ENCODE results near the gene EXOC3L1.
A peak's percentile ranks its signal among the peaks of the same experiment; 100 is the strongest.

Gene EXOC3L1

DNA sequence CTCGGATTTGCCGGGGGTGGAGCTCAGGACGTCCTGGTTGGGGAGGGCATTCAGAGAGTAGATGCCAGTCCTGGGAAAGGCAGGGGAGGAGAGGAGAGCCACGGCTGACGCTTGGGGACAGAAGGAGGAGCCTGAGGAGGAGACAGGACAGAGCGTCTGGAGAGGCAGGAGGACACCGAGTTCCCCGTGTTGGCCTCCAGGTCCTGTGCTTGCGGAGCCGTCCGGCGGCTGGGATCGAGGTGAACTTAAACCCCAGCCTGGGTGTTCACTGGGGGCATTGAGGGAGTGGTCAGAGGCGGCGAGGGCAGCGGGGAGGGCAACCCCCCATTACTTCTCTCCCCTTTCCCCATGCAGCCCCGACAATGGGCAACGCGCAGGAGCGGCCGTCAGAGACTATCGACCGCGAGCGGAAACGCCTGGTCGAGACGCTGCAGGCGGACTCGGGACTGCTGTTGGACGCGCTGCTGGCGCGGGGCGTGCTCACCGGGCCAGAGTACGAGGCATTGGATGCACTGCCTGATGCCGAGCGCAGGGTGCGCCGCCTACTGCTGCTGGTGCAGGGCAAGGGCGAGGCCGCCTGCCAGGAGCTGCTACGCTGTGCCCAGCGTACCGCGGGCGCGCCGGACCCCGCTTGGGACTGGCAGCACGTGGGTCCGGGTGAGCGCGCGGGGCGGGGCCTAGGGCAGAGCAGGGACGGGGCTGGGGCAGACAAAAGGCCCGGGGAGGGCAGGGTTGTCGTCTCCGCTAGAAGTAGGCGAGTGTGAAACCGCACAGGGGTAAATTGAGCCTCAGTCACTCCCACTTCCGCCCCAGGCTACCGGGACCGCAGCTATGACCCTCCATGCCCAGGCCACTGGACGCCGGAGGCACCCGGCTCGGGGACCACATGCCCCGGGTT is 15.9 kb downstream of the EXOC3L1 start:
- peaks cover 38% of the 10 kb centered on the region for H3K4me1 ChIP-seq
- H3K27me3 ChIP-seq (ENCODE audit: low read depth), result no peaks in the 10 kb centered on the region
- in situ Hi-C loops (cut with MboI; ENCODE audit: low sequenced_read_pairs), result no loop called here
- no peaks in the 10 kb centered on the region for H3K9me3 ChIP-seq
- DNase-seq (ENCODE audit: low spot score in 2 of 2), result peak; percentile 64 to 84
- H3K36me3 ChIP-seq (replicated peaks), result peaks cover 5% of the 10 kb centered on the region
- peak overlapping the region; percentile 34 for H3K4me3 ChIP-seq

DNA sequence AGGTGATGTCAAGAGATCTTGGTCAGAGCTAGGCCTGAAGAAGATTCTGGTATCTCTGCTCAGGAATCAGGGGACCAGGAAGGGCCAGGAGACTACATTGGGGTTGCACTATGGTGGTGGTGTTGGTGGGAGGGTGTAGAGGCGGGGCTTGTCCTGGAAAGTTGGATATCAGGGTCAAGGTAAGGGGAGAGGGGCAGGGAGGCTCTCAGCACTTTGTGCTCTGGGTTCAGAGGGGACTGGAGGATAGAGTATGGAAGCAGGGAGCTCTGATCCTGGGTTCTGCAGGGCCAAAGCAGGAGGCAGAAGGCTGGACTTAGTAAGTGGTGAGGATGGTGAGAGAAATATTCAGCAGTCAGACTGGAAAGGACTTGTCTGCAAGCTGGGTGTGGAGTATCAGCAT is 16.6 kb downstream of the EXOC3L1 start:
- Histone ChIP-seq H3K27me3 (ENCODE audit: low read depth) (no peaks in the 10 kb centered on the region), H3K36me3 (replicated peaks) (peaks cover 5% of the 10 kb centered on the region), H3K9me3 (no peaks in the 10 kb centered on the region), H3K4me3 (peak overlapping the region; percentile 34), H3K4me1 (peaks cover 38% of the 10 kb centered on the region)
- in situ Hi-C loops (cut with MboI; ENCODE audit: low sequenced_read_pairs), result no loop called here
- no peak for DNase-seq (ENCODE audit: low spot score in 2 of 2)

DNA sequence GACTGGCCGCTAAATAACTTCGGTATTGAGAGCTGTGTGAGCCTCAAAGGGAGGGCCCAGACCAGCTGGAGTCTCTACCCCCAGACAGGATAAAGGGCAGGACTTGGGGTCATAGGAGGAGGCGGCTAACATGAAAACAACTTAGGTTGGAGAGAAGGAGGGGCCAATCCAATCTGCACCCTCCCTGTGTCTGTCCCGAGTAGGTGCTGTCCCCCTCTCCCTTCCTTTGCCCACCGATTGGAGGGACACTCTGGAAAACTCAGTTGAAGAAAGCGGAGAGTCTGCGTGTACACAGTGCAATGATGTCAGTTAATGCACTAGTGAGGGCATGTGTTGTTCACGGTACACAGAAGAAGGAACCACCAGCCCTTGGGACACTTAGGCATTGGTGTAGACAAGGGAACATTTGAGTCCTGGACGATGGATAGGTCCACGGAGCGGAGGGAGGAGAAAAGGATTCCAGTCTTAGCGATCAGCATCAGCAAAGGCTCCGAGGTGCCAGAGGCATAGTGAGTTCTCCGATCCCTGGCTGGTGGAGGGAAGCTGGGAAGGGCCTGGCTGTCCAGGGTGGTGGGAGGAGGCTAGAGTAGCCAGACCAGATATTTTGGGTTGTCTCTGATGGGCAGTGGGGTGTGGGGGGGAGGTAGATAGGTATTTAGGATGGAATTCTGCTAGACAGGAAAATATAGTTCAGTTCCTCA is 18.8 kb downstream of the EXOC3L1 start:
- Histone ChIP-seq H3K27me3 (ENCODE audit: low read depth) (no peaks in the 10 kb centered on the region), H3K4me3 (peak overlapping the region; percentile 41), H3K36me3 (replicated peaks) (peaks cover 5% of the 10 kb centered on the region), H3K4me1 (peaks cover 38% of the 10 kb centered on the region), H3K9me3 (no peaks in the 10 kb centered on the region)
- in situ Hi-C loops (cut with MboI; ENCODE audit: low sequenced_read_pairs), result no loop called here
- peak in 1 of 2 experiments; percentile 34 for DNase-seq (ENCODE audit: low spot score in 2 of 2)

DNA sequence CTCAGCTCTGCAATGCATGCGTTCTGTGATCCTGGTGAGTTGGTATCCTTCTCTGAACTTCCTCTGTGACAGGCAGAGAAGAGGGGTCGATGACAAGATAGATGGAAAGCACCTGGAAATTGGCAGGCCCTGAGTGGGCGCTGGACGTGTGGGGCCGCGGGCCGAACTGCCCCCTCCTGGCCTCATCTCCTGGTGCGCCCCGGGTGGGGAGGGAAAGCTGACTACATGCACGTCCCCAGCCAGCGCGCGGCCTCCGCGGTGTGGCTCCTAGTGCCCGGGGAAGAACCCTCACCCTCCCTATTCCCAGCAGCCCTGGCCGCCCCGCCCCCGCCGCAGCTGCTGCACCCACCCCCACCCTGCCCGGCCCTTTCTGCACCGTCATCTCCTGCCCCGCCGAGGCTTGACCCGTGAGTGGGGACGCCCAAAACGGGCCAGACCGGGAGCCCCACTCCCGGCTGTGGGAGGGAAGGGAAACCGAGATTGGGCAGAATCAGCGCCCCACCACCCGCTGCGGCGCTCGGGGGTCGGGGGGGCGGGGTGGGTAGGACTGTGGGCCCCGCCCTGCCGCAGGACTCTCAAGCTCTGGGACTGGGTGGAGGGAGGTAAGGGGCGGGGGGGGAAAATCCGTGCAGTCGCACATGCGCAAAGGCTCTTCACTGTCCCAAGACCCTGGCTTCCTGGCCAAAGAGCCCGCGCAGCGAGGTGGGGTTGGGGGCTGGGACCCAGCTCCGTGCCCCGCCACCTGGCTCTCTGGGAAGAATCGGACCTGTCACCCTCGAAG is 19.6 kb downstream of the EXOC3L1 start, which contains the start of gene NOL3:
Gene NOL3 (plus strand): TSS at position 371 of the 781 bp plus-strand sequence.
- Histone ChIP-seq H3K9me3 (no peaks in the 10 kb centered on the region), H3K4me3 (peak within 1 kb of the TSS; percentile 41), H3K27me3 (ENCODE audit: low read depth) (no peaks in the 10 kb centered on the region), H3K4me1 (peaks cover 37% of the 10 kb centered on the region), H3K36me3 (replicated peaks) (peaks cover 5% of the 10 kb centered on the region)
- in situ Hi-C loops (cut with MboI; ENCODE audit: low sequenced_read_pairs), result no loop called here
- DNase-seq (ENCODE audit: low spot score in 2 of 2), result peak; percentile 92 to 93

DNA sequence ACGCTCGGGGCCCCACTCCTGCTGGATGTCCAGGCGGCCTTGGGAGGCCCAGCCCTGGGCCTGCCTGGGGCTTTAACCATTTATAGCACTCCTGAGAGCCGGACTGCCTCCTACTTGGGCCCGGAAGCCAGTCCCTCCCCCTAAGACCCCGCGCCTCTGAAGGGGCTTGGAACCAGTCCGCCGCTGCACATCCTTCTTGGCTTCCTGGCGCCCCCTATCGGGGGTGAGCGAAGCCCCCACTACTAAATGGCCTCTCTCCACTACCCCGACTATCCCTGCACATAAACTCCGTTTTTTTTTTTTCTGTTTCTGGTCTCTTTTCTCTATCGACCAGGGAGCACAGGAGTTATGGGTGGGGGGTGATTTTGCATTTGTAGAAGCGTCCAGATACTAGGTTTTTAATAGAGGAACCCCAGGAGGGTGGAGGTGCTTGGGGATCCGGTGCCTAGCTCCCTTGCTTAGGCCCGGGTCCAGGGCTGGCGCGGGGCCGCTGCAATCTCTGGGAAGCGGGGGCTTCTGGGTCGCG is 20.2 kb downstream of the EXOC3L1 start:
- no peaks in the 10 kb centered on the region for H3K27me3 ChIP-seq (ENCODE audit: low read depth)
- no peaks in the 10 kb centered on the region; the same call in 1 of the 2 replicates for H3K36me3 ChIP-seq (replicated peaks)
- peak overlapping the region; percentile 41 for H3K4me3 ChIP-seq
- peaks cover 31% of the 10 kb centered on the region for H3K4me1 ChIP-seq
- no peaks in the 10 kb centered on the region for H3K9me3 ChIP-seq
- in situ Hi-C loops (cut with MboI; ENCODE audit: low sequenced_read_pairs), result no loop called here
- peak; percentile 28 to 88 for DNase-seq (ENCODE audit: low spot score in 2 of 2)

DNA sequence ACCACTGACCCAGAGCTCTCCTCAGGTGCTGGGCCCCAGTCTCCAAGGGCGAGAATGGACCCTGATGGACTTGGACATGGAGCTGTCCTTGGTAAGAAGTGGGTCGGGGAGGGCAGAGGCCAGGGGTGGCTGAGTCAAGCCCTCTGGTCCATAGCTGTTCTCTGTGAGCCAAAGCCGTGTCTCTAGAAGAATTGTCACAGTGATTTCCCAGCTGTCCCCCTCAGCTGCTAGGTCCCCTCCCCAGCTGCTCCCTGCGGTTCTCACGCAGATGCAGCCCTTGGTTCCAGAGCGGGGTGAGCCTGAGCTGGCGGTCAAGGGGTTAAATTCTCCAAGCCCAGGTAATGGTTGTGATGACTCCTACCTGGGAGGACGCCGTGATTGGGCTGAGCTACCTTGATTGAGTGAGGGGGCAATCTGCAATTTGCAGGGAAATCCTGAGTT is 20.9 kb downstream of the EXOC3L1 start:
- H3K9me3 ChIP-seq, result no peaks in the 10 kb centered on the region
- DNase-seq (ENCODE audit: low spot score in 2 of 2), result no peak
- in situ Hi-C loops (cut with MboI; ENCODE audit: low sequenced_read_pairs), result no loop called here
- peaks cover 24% of the 10 kb centered on the region for H3K4me1 ChIP-seq
- no peak overlapping the region; the same call in 1 of the 2 replicates for H3K4me3 ChIP-seq
- no peaks in the 10 kb centered on the region for H3K36me3 ChIP-seq (replicated peaks)
- H3K27me3 ChIP-seq (ENCODE audit: low read depth), result no peaks in the 10 kb centered on the region

DNA sequence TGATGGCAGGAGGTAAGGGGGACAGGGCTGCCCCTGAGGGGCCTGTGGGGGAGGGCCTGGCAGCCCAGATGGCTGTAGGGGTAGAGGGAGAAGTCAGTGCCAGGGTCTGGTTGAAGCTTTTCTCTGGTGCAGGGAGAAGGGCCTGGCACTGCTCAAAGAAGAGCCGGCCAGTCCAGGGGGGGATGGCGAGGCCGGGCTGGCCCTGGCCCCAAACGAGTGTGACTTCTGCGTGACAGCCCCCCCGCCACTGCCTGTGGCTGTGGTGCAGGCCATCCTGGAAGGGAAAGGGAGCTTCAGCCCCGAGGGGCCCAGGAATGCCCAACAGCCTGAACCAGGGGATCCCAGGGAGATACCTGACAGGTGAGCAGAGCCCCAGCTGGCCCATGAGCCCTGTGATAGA is 22.3 kb downstream of the EXOC3L1 start:
- Histone ChIP-seq H3K36me3 (replicated peaks) (no peaks in the 10 kb centered on the region), H3K4me3 (no peak overlapping the region), H3K4me1 (peaks cover 18% of the 10 kb centered on the region), H3K27me3 (ENCODE audit: low read depth) (no peaks in the 10 kb centered on the region), H3K9me3 (no peaks in the 10 kb centered on the region)
- DNase-seq (ENCODE audit: low spot score in 2 of 2), result no peak
- in situ Hi-C loops (cut with MboI; ENCODE audit: low sequenced_read_pairs), result no loop called here

DNA sequence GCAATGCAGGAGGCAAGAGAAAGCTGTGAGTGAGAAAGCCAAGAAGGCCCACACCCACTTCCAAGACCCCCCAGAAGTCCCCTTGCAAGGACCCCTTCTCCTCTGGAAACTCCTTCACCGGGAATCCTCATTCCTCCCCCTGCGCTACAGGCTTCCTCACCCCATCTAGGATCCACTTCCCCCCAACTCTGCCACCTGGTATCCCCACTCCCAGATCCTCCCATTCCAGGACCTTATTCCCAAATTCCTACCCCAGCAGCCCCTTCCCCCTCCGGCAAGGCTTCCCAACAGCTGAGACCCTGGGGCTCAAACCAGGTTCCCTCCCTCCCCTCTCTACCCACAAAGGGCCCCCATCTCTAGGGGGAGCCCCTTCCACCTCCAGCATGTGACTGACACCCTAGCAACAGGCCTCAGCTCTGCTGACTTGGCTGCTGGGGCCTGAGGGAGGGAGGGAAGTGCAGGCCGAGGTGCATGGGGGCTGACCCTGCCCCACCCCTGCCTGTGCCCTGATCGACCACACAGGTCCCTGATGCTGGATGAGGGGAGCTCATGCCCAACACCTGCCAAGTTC is 23.3 kb downstream of the EXOC3L1 start:
- DNase-seq (ENCODE audit: low spot score in 2 of 2), result no peak
- in situ Hi-C loops (cut with MboI; ENCODE audit: low sequenced_read_pairs), result no loop called here
- Histone ChIP-seq H3K4me1 (peaks cover 18% of the 10 kb centered on the region), H3K27me3 (ENCODE audit: low read depth) (no peaks in the 10 kb centered on the region), H3K9me3 (no peaks in the 10 kb centered on the region), H3K4me3 (no peak overlapping the region), H3K36me3 (replicated peaks) (no peaks in the 10 kb centered on the region)

DNA sequence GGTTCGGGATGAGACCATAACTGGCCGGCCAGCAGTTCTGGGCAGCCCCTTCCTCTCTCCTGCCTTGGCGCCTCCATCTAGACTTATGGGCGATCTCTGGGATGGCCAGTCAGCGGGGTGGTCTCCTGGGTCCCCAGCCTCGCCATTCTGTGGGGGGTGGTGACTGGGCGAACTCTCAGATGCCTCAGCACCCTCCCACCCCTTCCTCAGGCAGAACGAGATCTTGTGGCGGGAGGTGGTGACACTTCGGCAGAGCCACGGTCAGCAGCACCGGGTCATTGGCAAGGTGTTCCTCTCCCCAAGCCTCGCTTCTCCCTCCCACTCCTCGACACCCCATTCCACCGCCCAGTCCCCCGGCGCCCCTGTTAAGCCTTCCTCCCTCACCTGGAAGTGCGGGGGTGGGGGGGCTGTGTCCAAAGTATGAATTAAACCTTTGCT is 23.8 kb downstream of the EXOC3L1 start:
- no peaks in the 10 kb centered on the region for H3K36me3 ChIP-seq (replicated peaks)
- no peak for DNase-seq (ENCODE audit: low spot score in 2 of 2)
- no peaks in the 10 kb centered on the region for H3K27me3 ChIP-seq (ENCODE audit: low read depth)
- no peak overlapping the region for H3K4me3 ChIP-seq
- peaks cover 14% of the 10 kb centered on the region for H3K4me1 ChIP-seq
- in situ Hi-C loops (cut with MboI; ENCODE audit: low sequenced_read_pairs), result no loop called here
- H3K9me3 ChIP-seq, result no peaks in the 10 kb centered on the region

DNA sequence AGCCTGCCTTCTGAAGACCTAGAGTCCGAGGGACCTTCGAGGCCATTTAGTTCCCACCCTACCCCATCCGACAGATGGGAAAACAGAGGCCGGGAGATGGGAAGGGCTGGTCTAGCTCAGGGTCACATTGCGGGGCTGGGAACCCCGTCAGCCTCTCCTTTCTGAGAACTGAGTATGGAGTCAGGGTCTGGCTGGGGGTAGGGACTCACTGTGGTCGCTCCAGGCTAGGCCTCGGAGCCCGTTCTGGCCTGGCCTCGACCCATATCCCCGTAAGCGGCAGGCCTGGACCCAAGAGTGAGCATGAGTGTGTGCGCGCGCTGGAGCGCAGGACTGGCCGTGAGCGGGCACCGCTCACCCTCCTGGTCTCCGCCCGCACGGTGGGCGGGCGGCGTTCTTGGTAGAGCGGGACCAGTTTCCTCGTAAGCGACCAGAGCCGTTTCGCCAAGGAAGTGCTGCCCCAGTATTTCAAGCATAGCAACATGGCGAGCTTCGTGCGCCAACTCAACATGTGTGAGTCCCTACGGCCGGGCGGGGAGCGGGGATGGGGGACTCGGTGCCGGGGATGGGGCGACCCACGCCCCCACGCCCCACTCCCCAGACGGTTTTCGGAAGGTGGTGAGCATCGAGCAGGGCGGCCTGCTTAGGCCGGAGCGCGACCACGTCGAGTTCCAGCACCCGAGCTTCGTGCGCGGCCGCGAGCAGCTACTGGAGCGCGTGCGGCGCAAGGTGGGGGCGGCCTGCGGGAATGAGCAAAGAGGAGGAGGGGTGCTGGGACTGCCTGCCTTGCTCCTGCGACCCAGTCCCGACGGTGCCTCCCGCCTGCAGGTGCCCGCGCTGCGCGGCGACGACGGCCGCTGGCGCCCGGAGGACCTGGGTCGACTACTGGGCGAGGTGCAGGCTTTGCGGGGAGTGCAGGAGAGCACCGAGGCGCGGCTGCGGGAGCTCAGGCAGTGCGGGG is 24.5 kb downstream of the EXOC3L1 start:
- no peaks in the 10 kb centered on the region for H3K36me3 ChIP-seq (replicated peaks)
- in situ Hi-C loops (cut with MboI; ENCODE audit: low sequenced_read_pairs), result no loop called here
- DNase-seq (ENCODE audit: low spot score in 2 of 2), result no peak
- peaks cover 9% of the 10 kb centered on the region for H3K4me1 ChIP-seq
- no peak overlapping the region for H3K4me3 ChIP-seq
- no peaks in the 10 kb centered on the region for H3K9me3 ChIP-seq
- H3K27me3 ChIP-seq (ENCODE audit: low read depth), result no peaks in the 10 kb centered on the region

DNA sequence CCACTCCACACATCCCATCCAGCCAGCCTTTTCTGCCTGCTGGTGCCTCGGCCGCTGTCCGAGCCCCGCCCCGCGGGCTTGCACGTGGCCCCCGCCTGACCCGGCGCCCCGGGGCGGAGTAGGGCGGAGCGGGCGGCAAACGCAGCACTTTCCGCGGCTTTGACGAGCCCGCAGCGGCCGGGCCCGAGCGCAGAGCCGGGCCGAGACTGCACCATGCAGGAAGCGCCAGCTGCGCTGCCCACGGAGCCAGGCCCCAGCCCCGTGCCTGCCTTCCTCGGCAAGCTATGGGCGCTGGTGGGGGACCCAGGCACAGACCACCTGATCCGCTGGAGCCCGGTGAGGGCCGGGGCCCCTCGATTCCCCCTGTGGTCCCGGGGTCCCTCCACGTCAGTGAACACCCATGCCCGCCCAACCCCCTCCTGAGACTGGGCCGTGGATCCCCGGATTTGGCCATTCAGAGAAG is 25.3 kb downstream of the EXOC3L1 start, which contains the start of gene HSF4:
Gene HSF4 (plus strand): TSS at position 147 of the 463 bp plus-strand sequence. CDS start 67 bp downstream, at position 214.
- Histone ChIP-seq H3K4me1 (peaks cover 3% of the 10 kb centered on the region; the same call in 1 of the 2 replicates), H3K36me3 (replicated peaks) (no peaks in the 10 kb centered on the region), H3K4me3 (no peak within 1 kb of the TSS), H3K9me3 (no peaks in the 10 kb centered on the region), H3K27me3 (ENCODE audit: low read depth) (no peaks in the 10 kb centered on the region)
- no peak for DNase-seq (ENCODE audit: low spot score in 2 of 2)
- in situ Hi-C loops (cut with MboI; ENCODE audit: low sequenced_read_pairs), result no loop called here

DNA sequence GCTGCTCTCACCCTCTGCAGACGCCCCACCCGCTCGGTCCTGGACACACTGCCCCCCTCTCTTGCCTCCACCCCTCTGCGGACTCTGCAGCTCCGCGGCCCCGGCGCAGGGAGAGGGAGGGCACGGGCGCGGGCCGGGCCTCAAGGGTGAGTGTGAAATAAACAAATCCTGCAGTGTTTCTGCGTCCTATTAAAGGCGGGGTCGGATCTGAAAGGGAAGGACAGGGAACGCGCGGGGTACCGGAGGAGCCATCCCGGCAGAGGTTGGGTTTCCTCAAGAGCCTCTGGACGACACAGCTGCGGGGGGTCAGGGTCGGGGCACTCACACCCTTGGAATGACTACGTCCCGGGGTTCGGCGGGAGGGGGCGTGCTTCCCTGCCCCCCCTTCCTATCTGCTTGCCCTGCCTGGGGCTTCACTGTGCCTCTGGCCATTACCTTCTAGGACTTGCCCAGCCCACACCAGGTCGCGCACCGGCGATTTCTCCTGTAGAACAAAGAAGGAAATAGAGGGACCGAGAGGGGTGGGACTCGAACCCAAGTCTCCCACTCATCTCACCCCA is 25.9 kb downstream of the EXOC3L1 start:
- Histone ChIP-seq H3K36me3 (replicated peaks) (no peaks in the 10 kb centered on the region), H3K9me3 (no peaks in the 10 kb centered on the region), H3K4me3 (no peak overlapping the region), H3K4me1 (no peaks in the 10 kb centered on the region; the same call in 1 of the 2 replicates), H3K27me3 (ENCODE audit: low read depth) (no peaks in the 10 kb centered on the region)
- in situ Hi-C loops (cut with MboI; ENCODE audit: low sequenced_read_pairs), result no loop called here
- DNase-seq (ENCODE audit: low spot score in 2 of 2), result no peak

Measured in HAP-1 (cell line).